ENCODE data around the gene TIMM23B.
"Not testable (repeated sequence)": the region's sequence is repeated elsewhere in the genome, so short reads cannot be mapped to it uniquely, and the experiment has no call there.

- TF ChIP-seq EZH2phosphoT487 (IDR thresholded peaks at IDR 0.05; ENCODE audit: borderline replicate concordance, low read length); EZH2 (IDR thresholded peaks at IDR 0.05; ENCODE audit: low read length, unreplicated experiment); CTCF (conservative IDR thresholded peaks at IDR 0.05; ENCODE audit: low read depth, low read length): not testable (repeated sequence)
These were observed 1.8 kb downstream of the TIMM23B start for GRCh38 chr10:49943607-49944006.

Data from PC-3 (cell line).